Heart left ventricle (tissue), 16 donors: ENCODE data around the gene ANXA7. TPM values are rescaled to one million over a fixed set of nuclear protein-coding genes. Genes with fewer than 3 reads are reported as not detected.

Experiments
- ATAC-seq, 4 donors: fragments of 200-7000 bp; cut with Tn5 transposase; one replicate each; pipeline ENCODE4 v1.9.1; 2020 to 2022; ENCODE audit warnings: moderate library complexity in 4 of 4, mild to moderate bottlenecking in 3 of 4, moderate number of reproducible peaks in 1 of 4
- DNase-seq, 5 donors: peaks; one replicate each; pipeline ENCODE4 v3.0.0-alpha.2; 2020
- H3K27ac ChIP-seq, 12 donors: fragments of 200-600 bp; sonication (generic) in 4 of 12; one replicate each; pipeline versions ENCODE4 v1.5.0 to v1.8.0; 2016 to 2022; ENCODE audit warnings: mild to moderate bottlenecking in 2 of 12
- H3K27me3 ChIP-seq, 9 donors: fragments of 200-600 bp; sonication (generic) in 2 of 9; one replicate each; pipeline versions ENCODE4 v1.5.1 to v1.8.0; 2016 to 2022; ENCODE audit warnings: mild to moderate bottlenecking in 3 of 9
- H3K36me3 ChIP-seq, 9 donors: fragments of 200-600 bp; sonication (generic) in 2 of 9; one replicate each; pipeline versions ENCODE4 v1.5.0 to v1.8.0; 2018 to 2022; ENCODE audit warnings: mild to moderate bottlenecking in 2 of 9
- H3K4me1 ChIP-seq, 12 donors: fragments of 200-600 bp; sonication (generic) in 4 of 12; one replicate each; pipeline versions ENCODE4 v1.5.0 to v1.8.0; 2016 to 2022; ENCODE audit warnings: mild to moderate bottlenecking in 3 of 12
- H3K4me3 ChIP-seq, 12 donors: fragments of 200-600 bp; sonication (generic) in 4 of 12; one replicate each; pipeline versions ENCODE4 v1.5.0 to v1.8.0; 2017 to 2022; ENCODE audit warnings: mild to moderate bottlenecking in 9 of 12, moderate library complexity in 4 of 12
- H3K9me3 ChIP-seq, 12 donors: fragments of 200-600 bp; sonication (generic) in 4 of 12; one replicate each; pipeline versions ENCODE4 v1.5.0 to v1.8.0; 2016 to 2022; ENCODE audit warnings: mild to moderate bottlenecking in 1 of 12
- POLR2A ChIP-seq, 2 donors: fragments of 450-650 bp; IDR thresholded peaks; one replicate each; pipeline ENCODE4 v1.6.1; 2017; ENCODE audit warnings: antibody characterized with exemption in 2 of 2, mild to moderate bottlenecking in 2 of 2, moderate library complexity in 2 of 2
- WGBS, 4 donors: extraction: QIAGEN DNeasy Blood & Tissue Kit in 2 of 4; methylation state at CpG; one replicate each; pipeline versions ENCODE4 v1.1.5 to v1.1.7; 2013 to 2018; 5-methylcytosine and 5-hydroxymethylcytosine counted together
- intact Hi-C, 10 donors: fragments of 100-400 bp; cut with DNase I; formaldehyde crosslinking; loops; one replicate each; pipeline versions ENCODE4 v1.11.1 to v1.14.2; 2022
- polyA plus RNA-seq, 2 donors: library from polyadenylated mRNA; stranded (reverse); fragments of 200-250 nt; gene quantifications; one replicate each; pipeline ENCODE4 v1.2.3, GENCODE V29; 2013
- total RNA-seq, 9 donors: library from RNA; depleted of rRNA in 2 of 9; stranded (reverse); fragments of >200 nt in 2 of 9; fragmentation: NEBNext Ultra II Directional in 3 of 9; extraction: Animal tissue kit (Norgen Biotek cat#: 25700) in 3 of 9; gene quantifications; one replicate each; pipeline versions ENCODE4 v1.1.0 to v1.2.4, GENCODE V29; 2016 to 2023
- TF ChIP-seq, protein P1 (sequence below), 12 donors: fragments of 200-600 bp; sonication (generic) in 4 of 12; IDR thresholded peaks; one replicate each; pipeline versions ENCODE4 v1.5.0 to v1.8.0; 2018 to 2022; ENCODE audit warnings: antibody characterized with exemption in 12 of 12, mild to moderate bottlenecking in 5 of 12
- donor health status: ischemic (EF 13 %, LVEDD 7.1; RV severe dilation, severe dysfunction).
- donor health status: healthy with polysubstance abuse.
- donor health status: DM: no; HTN: yes; CAD: no.
- donor health status: DM: no; HTN: no; CAD: no.
- donor health status: ischemic (EF 25% LVEDD 6.9; RV normal size, moderate dysfunction).
- donor health status: ischemic (EF 25% LVEDD 5.7; RV mildly dilated, moderate dysfunction).
- donor health status: healthy.
- donor health status: DM: yes; HTN: yes; CAD: no.
- donor health status: ischemic (EF 35%, LVEDD 5.7; RV mildly dilated, moderate dysfunction).
- donor health status: nonischemic (EF 11% LVEDD 7.7; RV severe dilation, severe dysfunction).
- donor health status: DM: yes; HTN: yes; CAD: no.
- donor health status: PGD.
- donor health status: ischemic (EF 29% LVEDD 5.4; RV normal size, mild dysfunction).
- donor health status: nonischemic (EF 23%, LVEDD 6.1; RV moderate dilation, normal function).

Gene ANXA7
- total and polyA plus RNA-seq, 11 donors, result 46.4 to 170 (median 121) TPM

- peaks cover 0 to 66% (median 46%) of the 10 kb centered on the region in 9 donors for H3K36me3 ChIP-seq
- peaks cover 0 to 11% (median 0%) of the 10 kb centered on the region in 12 donors for H3K4me1 ChIP-seq
- H3K27ac ChIP-seq, result peak overlapping the region in 9 of 12 donors; percentile 12 to 74 (median 35)
- DNase-seq, result no peak
- H3K4me3 ChIP-seq, result peak overlapping the region in 9 of 12 donors; percentile 16 to 40 (median 22)
- intact Hi-C loops, result no loop called here
- ATAC-seq, result peak; percentile 53 to 71 (median 60)
- no peaks in the 10 kb centered on the region for H3K9me3 ChIP-seq
- 38 to 62% (median 48%) methylated on average over 2 of the region's 2 CpGs for WGBS, 4 donors
- TF ChIP-seq, protein P1, sequence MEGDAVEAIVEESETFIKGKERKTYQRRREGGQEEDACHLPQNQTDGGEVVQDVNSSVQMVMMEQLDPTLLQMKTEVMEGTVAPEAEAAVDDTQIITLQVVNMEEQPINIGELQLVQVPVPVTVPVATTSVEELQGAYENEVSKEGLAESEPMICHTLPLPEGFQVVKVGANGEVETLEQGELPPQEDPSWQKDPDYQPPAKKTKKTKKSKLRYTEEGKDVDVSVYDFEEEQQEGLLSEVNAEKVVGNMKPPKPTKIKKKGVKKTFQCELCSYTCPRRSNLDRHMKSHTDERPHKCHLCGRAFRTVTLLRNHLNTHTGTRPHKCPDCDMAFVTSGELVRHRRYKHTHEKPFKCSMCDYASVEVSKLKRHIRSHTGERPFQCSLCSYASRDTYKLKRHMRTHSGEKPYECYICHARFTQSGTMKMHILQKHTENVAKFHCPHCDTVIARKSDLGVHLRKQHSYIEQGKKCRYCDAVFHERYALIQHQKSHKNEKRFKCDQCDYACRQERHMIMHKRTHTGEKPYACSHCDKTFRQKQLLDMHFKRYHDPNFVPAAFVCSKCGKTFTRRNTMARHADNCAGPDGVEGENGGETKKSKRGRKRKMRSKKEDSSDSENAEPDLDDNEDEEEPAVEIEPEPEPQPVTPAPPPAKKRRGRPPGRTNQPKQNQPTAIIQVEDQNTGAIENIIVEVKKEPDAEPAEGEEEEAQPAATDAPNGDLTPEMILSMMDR (IDR thresholded peaks at IDR 0.05), result no peak
- no peaks in the 10 kb centered on the region for H3K27me3 ChIP-seq
Observed at GRCh38 chr10:73432646-73433537, 19.0 kb upstream of the ANXA7 start.

- no peak for DNase-seq
- intact Hi-C loops, result no loop called here
- Histone ChIP-seq H3K4me1 (no peaks in the 10 kb centered on the region), H3K27ac (no peak overlapping the region), H3K27me3 (no peaks in the 10 kb centered on the region), H3K9me3 (no peaks in the 10 kb centered on the region), H3K36me3 (peaks cover 0 to 90% (median 78%) of the 10 kb centered on the region in 9 donors), H3K4me3 (no peak overlapping the region)
- 97 to 99% (median 99%) methylated on average over 4 of the region's 4 CpGs for WGBS, 4 donors
- ATAC-seq, result no peak
- no peak for TF ChIP-seq POLR2A (IDR thresholded peaks at IDR 0.05)
- TF ChIP-seq, protein P1 (IDR thresholded peaks at IDR 0.05), result no peak
Observed at GRCh38 chr10:73426318-73426717, 12.5 kb upstream of the ANXA7 start.

DNA sequence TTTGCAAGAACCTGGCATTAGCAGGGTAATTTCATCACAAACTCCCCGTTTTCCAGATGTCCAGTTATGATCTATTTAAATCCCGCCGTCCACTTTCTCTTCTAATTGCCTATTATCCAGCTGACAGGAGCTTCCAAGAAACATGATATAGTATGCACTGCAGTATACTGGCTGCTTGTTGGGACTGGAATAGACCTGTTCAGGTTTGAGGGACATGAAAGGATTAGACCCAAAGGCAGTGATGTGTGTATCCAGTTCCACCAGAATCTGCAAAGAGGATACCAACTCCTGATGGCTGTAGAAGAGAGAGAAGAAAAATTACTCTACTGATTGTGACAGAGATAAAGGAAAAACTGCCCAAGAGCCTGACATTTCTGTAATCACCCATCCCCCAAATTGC is 10.6 kb upstream of the ANXA7 start:
- 78 to 95% (median 93%) methylated on average over 3 of the region's 3 CpGs for WGBS, 4 donors
- no peak for TF ChIP-seq POLR2A (IDR thresholded peaks at IDR 0.05)
- TF ChIP-seq, protein P1 (IDR thresholded peaks at IDR 0.05), result no peak
- Histone ChIP-seq H3K4me3 (no peak overlapping the region), H3K4me1 (no peaks in the 10 kb centered on the region), H3K9me3 (no peaks in the 10 kb centered on the region), H3K27me3 (no peaks in the 10 kb centered on the region), H3K27ac (no peak overlapping the region), H3K36me3 (peaks cover 0 to 81% (median 74%) of the 10 kb centered on the region in 9 donors)
- intact Hi-C loops, result no loop called here
- DNase-seq, result no peak
- ATAC-seq, result no peak

- H3K27ac ChIP-seq, result no peak overlapping the region
- H3K9me3 ChIP-seq, result no peaks in the 10 kb centered on the region
- no peaks in the 10 kb centered on the region for H3K4me1 ChIP-seq
- DNase-seq (no peak), ATAC-seq (no peak)
- H3K27me3 ChIP-seq, result no peaks in the 10 kb centered on the region
- TF ChIP-seq, protein P1 (IDR thresholded peaks at IDR 0.05), result no peak
- intact Hi-C loops, result no loop called here
- H3K36me3 ChIP-seq, result peaks cover 0 to 70% (median 66%) of the 10 kb centered on the region in 9 donors
- no peak overlapping the region for H3K4me3 ChIP-seq
Observed at GRCh38 chr10:73423309-73423708, 9.5 kb upstream of the ANXA7 start.
